HCT116 (cell line): ENCODE measurements around the gene CLEC17A. TPM values are rescaled to one million over a fixed set of nuclear protein-coding genes. Genes with fewer than 3 reads are reported as not detected.

Experiments
- ATAC-seq: fragments of 200-7000 bp; cut with Tn5 transposase; 2 replicates; pipeline ENCODE4 v1.9.1; 2020; ENCODE audit warnings: mild to moderate bottlenecking, moderate library complexity
- BruUV-seq: library from RNA; stranded (reverse); fragments of 400-500 nt; replicated peaks from 2 replicates; lab custom pipeline; 2021; lab: Mats Ljungman, UMichigan
- CTCF ChIA-PET: fragments of 300-600 bp; sonication (Branson Sonifier 250); formaldehyde crosslinking; loops from one replicate; lab custom pipeline; 2021; ENCODE audit warnings: antibody characterized with exemption; lab: Charles Lee
- POLR2A ChIA-PET: fragments of 300-600, 350-600 bp; sonication (Branson Sonifier 250); formaldehyde crosslinking; loops from one replicate; lab custom pipeline; 2021; ENCODE audit warnings: antibody characterized with exemption; lab: Charles Lee
- RAD21 ChIA-PET, 2 experiments: fragments of 300-600 bp; sonication (Branson Sonifier 250); formaldehyde crosslinking; loops; one replicate each; lab custom pipeline; 2023; ENCODE audit warnings: low total read pairs in 2 of 2; ENCODE audit not compliant: uncharacterized antibody in 2 of 2, unreplicated experiment in 2 of 2, low non-redundant PET in 1 of 2; lab: Charles Lee
- DNase-seq: peaks from one replicate; pipeline ENCODE4 v3.0.0-alpha.2; 2010; ENCODE audit warnings: low read depth, low spot score
- H2AFZ ChIP-seq: fragments of 200-600 bp; shearing (Covaris generic), sonication (generic); 2 replicates; pipeline ENCODE4 v1.6.1; 2017; ENCODE audit warnings: low read depth, mixed run types, mixed read lengths, antibody characterized with exemption, low read length; ENCODE audit not compliant: poor library complexity, severe bottlenecking
- H3K27ac ChIP-seq: 2 replicates; pipeline ENCODE4 v1.5.1; 2012; ENCODE audit warnings: low read depth, low read length
- H3K27me3 ChIP-seq: fragments of 200-600 bp; sonication (generic); 2 replicates; pipeline ENCODE4 v1.6.1; 2016; ENCODE audit warnings: mixed run types, low read length, mixed read lengths; ENCODE audit not compliant: insufficient read depth
- H3K36me3 ChIP-seq, 2 experiments: fragments of 200-500 bp in 1 of 2; fragments of 200-600 bp in 1 of 2; sonication (Bioruptor generic) in 1 of 2; sonication (generic) in 1 of 2; 2 replicates each; pipeline versions ENCODE4 v1.5.1 to v1.6.1; 2014 to 2016; ENCODE audit warnings: low read length in 2 of 2, inconsistent platforms in 1 of 2, mixed read lengths in 1 of 2, mixed run types in 1 of 2; ENCODE audit not compliant: insufficient read depth in 2 of 2, control insufficient read depth in 1 of 2
- H3K4me1 ChIP-seq, 2 experiments: fragments of 200-600 bp in 1 of 2; sonication (generic) in 1 of 2; 2 replicates each; pipeline versions ENCODE4 v1.5.1 to v1.6.1; 2012 to 2017; ENCODE audit warnings: low read length in 2 of 2, inconsistent platforms in 1 of 2, mild to moderate bottlenecking in 1 of 2, mixed read lengths in 1 of 2, mixed run types in 1 of 2, moderate library complexity in 1 of 2; ENCODE audit not compliant: insufficient read depth in 2 of 2, control insufficient read depth in 1 of 2
- H3K4me2 ChIP-seq: fragments of 200-600 bp; sonication (generic); 2 replicates; pipeline ENCODE4 v1.6.1; 2017; ENCODE audit warnings: mixed run types, low read length, mixed read lengths
- H3K4me3 ChIP-seq, 2 experiments: fragments of 200-600 bp in 1 of 2; sonication (generic) in 1 of 2; replicated peaks in 1 of 2; 2 replicates each; pipeline ENCODE4 v1.5.1; 2011 to 2016; ENCODE audit warnings: low read length in 2 of 2, control low read depth in 1 of 2, low read depth in 1 of 2, mild to moderate bottlenecking in 1 of 2, mixed read lengths in 1 of 2, mixed run types in 1 of 2
- H3K79me2 ChIP-seq: fragments of 200-600 bp; sonication (generic); 2 replicates; pipeline ENCODE4 v1.6.1; 2017; ENCODE audit warnings: mild to moderate bottlenecking, mixed run types, low read length, moderate library complexity, mixed read lengths; ENCODE audit not compliant: insufficient read depth
- H3K9ac ChIP-seq: fragments of 200-600 bp; sonication (generic); 2 replicates; pipeline ENCODE4 v1.6.1; 2016; ENCODE audit warnings: low read length, mixed read lengths
- H3K9me2 ChIP-seq: fragments of 200-600 bp; sonication (generic), shearing (Covaris generic); 2 replicates; pipeline ENCODE4 v1.6.1; 2017; ENCODE audit warnings: mixed run types, mild to moderate bottlenecking, moderate library complexity; ENCODE audit not compliant: insufficient read depth
- H3K9me3 ChIP-seq, 2 experiments: fragments of 200-500 bp in 1 of 2; fragments of 200-600 bp in 1 of 2; sonication (Bioruptor generic) in 1 of 2; sonication (generic) in 1 of 2; 2 replicates each; pipeline ENCODE4 v1.6.1; 2014 to 2017; ENCODE audit warnings: low read length in 2 of 2, mixed read lengths in 2 of 2, inconsistent platforms in 1 of 2, low read depth in 1 of 2, mild to moderate bottlenecking in 1 of 2, mixed run types in 1 of 2, moderate library complexity in 1 of 2; ENCODE audit not compliant: control insufficient read depth in 1 of 2, insufficient read depth in 1 of 2
- H4K20me1 ChIP-seq: fragments of 200-600 bp; sonication (generic), shearing (Covaris generic); 2 replicates; pipeline ENCODE4 v1.6.1; 2017; ENCODE audit warnings: mixed run types, mild to moderate bottlenecking, moderate library complexity; ENCODE audit not compliant: insufficient read depth
- ATF3 ChIP-seq: IDR thresholded peaks from 2 replicates; pipeline ENCODE4 v1.6.1; 2012
- CBX3 ChIP-seq: IDR thresholded peaks from 2 replicates; pipeline ENCODE4 v1.6.1; 2012; ENCODE audit warnings: low read depth
- CEBPB ChIP-seq: IDR thresholded peaks from 2 replicates; pipeline ENCODE4 v1.6.1; 2012; ENCODE audit warnings: low read depth
- EZH2 ChIP-seq: fragments of 200-600 bp; sonication (generic); IDR thresholded peaks from 2 replicates; pipeline ENCODE4 v1.6.1; 2017; ENCODE audit warnings: antibody characterized with exemption, mixed run types
- SP1 ChIP-seq: IDR thresholded peaks from 2 replicates; pipeline ENCODE4 v1.6.1; 2012; ENCODE audit warnings: low read depth
- TCF7L2 ChIP-seq: IDR thresholded peaks from 2 replicates; pipeline ENCODE4 v1.7.0; 2011; ENCODE audit warnings: borderline replicate concordance, inconsistent platforms; ENCODE audit not compliant: insufficient read depth, insufficient read length; ENCODE audit errors: extremely low read depth
- ZBTB33 ChIP-seq: IDR thresholded peaks from 2 replicates; pipeline ENCODE4 v1.6.1; 2011; ENCODE audit warnings: mild to moderate bottlenecking, low read length, moderate library complexity; ENCODE audit not compliant: insufficient replicate concordance; ENCODE audit errors: extremely low read depth
- ZFX ChIP-seq: fragments of 450-650 bp; IDR thresholded peaks from 2 replicates; pipeline ENCODE4 v1.6.1; 2017
- intact Hi-C: fragments of 100-400 bp; cut with micrococcal nuclease; formaldehyde crosslinking; loops from 2 replicates; pipeline ENCODE4 v1.10.0; 2022
- total RNA-seq: library from RNA; stranded (reverse); gene quantifications from one replicate; pipeline ENCODE4 v1.2.1, GENCODE V29; 2021; ENCODE audit not compliant: unreplicated experiment

Gene CLEC17A
- total RNA-seq, 1 experiment from 2014 or later, result not detected

GRCh38 chr19:14576363-14576762 lies 6.5 kb upstream of the CLEC17A start:
- CTCF ChIA-PET, result interaction anchor here (1.3 kb wide), 1 partner anchor 110 kb away, joined by 6 read pairs; no protein-coding TSS in a partner anchor
- TF ChIP-seq ZBTB33, result no peak
- TF ChIP-seq CBX3, result no peak
- TF ChIP-seq CEBPB, result no peak
- no peak for TF ChIP-seq ZFX
- TF ChIP-seq TCF7L2, result no peak
- no peak for TF ChIP-seq EZH2
- TF ChIP-seq ATF3, result no peak
- TF ChIP-seq SP1, result no peak
- TF ChIP-seq, all 23 proteins: peak for 0
- ChIA-PET POLR2A (no interaction called here), RAD21 (no interaction called here)
- no peak overlapping the region for H3K9ac ChIP-seq
- no peak overlapping the region for H2AFZ ChIP-seq
- no peaks in the 10 kb centered on the region for H4K20me1 ChIP-seq
- H3K27ac ChIP-seq, result no peak overlapping the region
- ATAC-seq (no peak), DNase-seq (no peak)
- no TSS peak for BruUV-seq
- no peaks in the 10 kb centered on the region for H3K36me3 ChIP-seq
- no peaks in the 10 kb centered on the region for H3K9me3 ChIP-seq
- H3K79me2 ChIP-seq, result peaks cover 4% of the 10 kb centered on the region
- intact Hi-C loops, result no loop called here
- peaks cover 3 to 23% of the 10 kb centered on the region in 2 experiments; a peak in 3 of 4 replicates for H3K4me1 ChIP-seq
- H3K4me2 ChIP-seq, result no peak overlapping the region
- H3K4me3 ChIP-seq, result no peak overlapping the region
- H3K27me3 ChIP-seq, result no peaks in the 10 kb centered on the region
- no peaks in the 10 kb centered on the region for H3K9me2 ChIP-seq
